Esophagus squamous epithelium (tissue), 5 donors: ENCODE data around the gene GALNT4. TPM values are rescaled to one million over a fixed set of nuclear protein-coding genes. Genes with fewer than 3 reads are reported as not detected.

Source experiments
- DNase-seq: peaks from one replicate; lab custom pipeline; 2025; lab: John Stamatoyannopoulos, UW
- H3K27ac ChIP-seq, 4 donors: fragments of 200-600 bp; sonication (generic); one replicate each; pipeline ENCODE4 v1.5.1; 2016 to 2019; ENCODE audit warnings: mild to moderate bottlenecking in 1 of 4
- H3K27me3 ChIP-seq, 4 donors: fragments of 200-600 bp; sonication (generic); 1 replicate in 3 of 4; 2 replicates in 1 of 4; pipeline versions ENCODE4 v1.5.1 to v1.6.0; 2017 to 2021; ENCODE audit warnings: antibody characterized with exemption in 1 of 4
- H3K36me3 ChIP-seq, 3 donors: fragments of 200-600 bp; sonication (generic); one replicate each; pipeline ENCODE4 v1.5.1; 2016 to 2019
- H3K4me1 ChIP-seq, 3 donors: fragments of 200-600 bp; sonication (generic); one replicate each; pipeline ENCODE4 v1.5.1; 2017 to 2019
- H3K4me3 ChIP-seq, 4 donors: fragments of 200-600 bp; sonication (generic); 1 replicate in 3 of 4; 2 replicates in 1 of 4; pipeline ENCODE4 v1.5.1; 2016 to 2019; ENCODE audit warnings: mild to moderate bottlenecking in 2 of 4, moderate library complexity in 1 of 4
- H3K9me3 ChIP-seq, 3 donors: fragments of 200-600 bp; sonication (generic); one replicate each; pipeline ENCODE4 v1.5.1; 2016 to 2019
- POLR2A ChIP-seq, 4 donors: fragments of 450-650 bp; IDR thresholded peaks; one replicate each; pipeline ENCODE4 v1.6.1; 2017; ENCODE audit warnings: antibody characterized with exemption in 4 of 4, mild to moderate bottlenecking in 4 of 4, moderate library complexity in 3 of 4
- WGBS, 2 donors: methylation state at CpG; one replicate each; pipeline ENCODE4 v1.1.5; 2018; 5-methylcytosine and 5-hydroxymethylcytosine counted together
- intact Hi-C: fragments of 100-400 bp; cut with DNase I; formaldehyde crosslinking; loops from one replicate; pipeline ENCODE4 v1.15.0; 2022
- total RNA-seq, 4 donors: library from RNA; depleted of rRNA; stranded (reverse); fragments of >200 nt; gene quantifications; one replicate each; pipeline ENCODE4 v1.1.0, GENCODE V29; 2016
- TF ChIP-seq, protein P1 (sequence below), 6 experiments: fragments of 450-650 bp in 4 of 6; fragments of 200-600 bp in 2 of 6; sonication (generic) in 2 of 6; IDR thresholded peaks; one replicate each; pipeline ENCODE4 v1.5.1; 2016 to 2019; ENCODE audit warnings: antibody characterized with exemption in 6 of 6, mild to moderate bottlenecking in 4 of 6, moderate library complexity in 4 of 6
- donor health status: DM: yes; HTN: yes; CAD: no.

The GALNT4 gene
- total RNA-seq, 4 donors from 2014 or later = 3.9 to 6.8 (median 5.4) TPM

GRCh38 chr12:89490922-89491321, 33.7 kb downstream of the GALNT4 start:
- intact Hi-C loops = no loop called here
- no peak overlapping the region for H3K27ac ChIP-seq
- peaks cover 0 to 48% (median 0%) of the 10 kb centered on the region in 3 donors for H3K36me3 ChIP-seq
- no peaks in the 10 kb centered on the region for H3K9me3 ChIP-seq
- H3K27me3 ChIP-seq = no peaks in the 10 kb centered on the region
- WGBS, 2 donors = 89 to 93% methylated on average over 1 of the region's 1 CpG
- H3K4me1 ChIP-seq = no peaks in the 10 kb centered on the region
- DNase-seq = no peak
- TF ChIP-seq, protein P1, sequence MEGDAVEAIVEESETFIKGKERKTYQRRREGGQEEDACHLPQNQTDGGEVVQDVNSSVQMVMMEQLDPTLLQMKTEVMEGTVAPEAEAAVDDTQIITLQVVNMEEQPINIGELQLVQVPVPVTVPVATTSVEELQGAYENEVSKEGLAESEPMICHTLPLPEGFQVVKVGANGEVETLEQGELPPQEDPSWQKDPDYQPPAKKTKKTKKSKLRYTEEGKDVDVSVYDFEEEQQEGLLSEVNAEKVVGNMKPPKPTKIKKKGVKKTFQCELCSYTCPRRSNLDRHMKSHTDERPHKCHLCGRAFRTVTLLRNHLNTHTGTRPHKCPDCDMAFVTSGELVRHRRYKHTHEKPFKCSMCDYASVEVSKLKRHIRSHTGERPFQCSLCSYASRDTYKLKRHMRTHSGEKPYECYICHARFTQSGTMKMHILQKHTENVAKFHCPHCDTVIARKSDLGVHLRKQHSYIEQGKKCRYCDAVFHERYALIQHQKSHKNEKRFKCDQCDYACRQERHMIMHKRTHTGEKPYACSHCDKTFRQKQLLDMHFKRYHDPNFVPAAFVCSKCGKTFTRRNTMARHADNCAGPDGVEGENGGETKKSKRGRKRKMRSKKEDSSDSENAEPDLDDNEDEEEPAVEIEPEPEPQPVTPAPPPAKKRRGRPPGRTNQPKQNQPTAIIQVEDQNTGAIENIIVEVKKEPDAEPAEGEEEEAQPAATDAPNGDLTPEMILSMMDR (IDR thresholded peaks at IDR 0.05) = no peak
- no peak for TF ChIP-seq POLR2A (IDR thresholded peaks at IDR 0.05)
- H3K4me3 ChIP-seq = no peak overlapping the region

DNA sequence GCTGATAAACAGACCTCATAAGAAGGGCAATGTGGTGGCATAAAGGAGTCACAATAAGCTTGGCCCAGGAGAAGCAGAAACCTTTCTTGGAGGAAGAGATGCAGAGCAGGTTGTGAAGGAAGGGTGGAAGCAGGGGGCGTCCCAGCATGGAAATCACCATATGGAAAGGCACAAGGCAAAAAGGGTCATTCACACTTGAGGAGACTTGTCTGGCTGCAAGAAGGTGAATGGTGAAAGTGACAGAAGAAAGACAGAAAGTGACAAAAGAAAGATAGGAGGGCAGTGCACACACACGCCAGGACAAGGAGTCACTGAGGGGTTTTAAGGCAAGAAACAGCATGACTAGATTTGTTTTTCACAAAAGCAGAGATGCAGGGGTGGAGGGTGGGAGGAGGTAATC, 38.3 kb downstream of the GALNT4 start:
- 89 to 94% methylated on average over 2 of the region's 2 CpGs for WGBS, 2 donors
- Histone ChIP-seq H3K9me3 (no peaks in the 10 kb centered on the region), H3K4me1 (no peaks in the 10 kb centered on the region), H3K27me3 (no peaks in the 10 kb centered on the region), H3K27ac (no peak overlapping the region), H3K36me3 (peaks cover 0 to 43% (median 0%) of the 10 kb centered on the region in 3 donors), H3K4me3 (no peak overlapping the region)
- DNase-seq = no peak
- no peak for TF ChIP-seq POLR2A (IDR thresholded peaks at IDR 0.05)
- TF ChIP-seq, protein P1 (IDR thresholded peaks at IDR 0.05) = no peak
- intact Hi-C loops = no loop called here

DNA sequence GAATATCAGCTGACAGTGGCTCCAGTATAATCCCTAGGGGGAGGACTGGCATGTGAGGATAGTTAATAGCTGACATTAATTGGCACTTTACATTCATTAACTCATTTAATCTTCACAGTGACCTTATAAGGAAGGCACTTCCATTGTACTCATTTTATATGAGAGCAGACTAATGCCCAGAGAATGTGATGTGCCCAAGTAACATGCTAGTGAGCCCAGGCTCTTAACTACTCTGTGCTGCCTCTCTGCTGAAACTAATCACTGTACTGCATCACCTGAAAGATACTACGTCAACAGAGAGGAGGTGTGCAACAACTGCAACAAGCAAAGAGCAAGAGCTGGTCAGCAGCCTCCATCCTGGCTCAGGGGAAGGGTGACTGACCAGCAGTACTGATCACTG, 40.1 kb downstream of the GALNT4 start:
- Histone ChIP-seq H3K27ac (no peak overlapping the region), H3K9me3 (no peaks in the 10 kb centered on the region), H3K27me3 (no peaks in the 10 kb centered on the region), H3K36me3 (peaks cover 0 to 26% (median 0%) of the 10 kb centered on the region in 3 donors), H3K4me3 (no peak overlapping the region), H3K4me1 (no peaks in the 10 kb centered on the region)
- intact Hi-C loops = no loop called here
- 78 to 100% methylated on average over 1 of the region's 1 CpG for WGBS, 2 donors
- no peak for DNase-seq
- TF ChIP-seq POLR2A (IDR thresholded peaks at IDR 0.05) = no peak
- TF ChIP-seq, protein P1 (IDR thresholded peaks at IDR 0.05) = no peak

GRCh38 chr12:89481213-89481914, 43.2 kb downstream of the GALNT4 start:
- Histone ChIP-seq H3K27ac (no peak overlapping the region), H3K4me3 (no peak overlapping the region), H3K9me3 (no peaks in the 10 kb centered on the region), H3K27me3 (no peaks in the 10 kb centered on the region), H3K36me3 (no peaks in the 10 kb centered on the region), H3K4me1 (peaks cover 0 to 3% (median 0%) of the 10 kb centered on the region in 3 donors)
- intact Hi-C loops = no loop called here
- no peak for DNase-seq
- WGBS, 2 donors = 80 to 85% methylated on average over 2 of the region's 2 CpGs
- TF ChIP-seq POLR2A (IDR thresholded peaks at IDR 0.05) = no peak
- TF ChIP-seq, protein P1 (IDR thresholded peaks at IDR 0.05) = no peak

GRCh38 chr12:89479982-89480381, 44.6 kb downstream of the GALNT4 start:
- H3K4me1 ChIP-seq = peaks cover 0 to 3% (median 0%) of the 10 kb centered on the region in 3 donors
- WGBS, 2 donors = 60 to 68% methylated on average over 3 of the region's 3 CpGs
- no peaks in the 10 kb centered on the region for H3K36me3 ChIP-seq
- H3K4me3 ChIP-seq = no peak overlapping the region
- no peak for DNase-seq
- no peak overlapping the region for H3K27ac ChIP-seq
- intact Hi-C loops = no loop called here
- no peaks in the 10 kb centered on the region for H3K9me3 ChIP-seq
- TF ChIP-seq, protein P1 (IDR thresholded peaks at IDR 0.05) = no peak
- TF ChIP-seq POLR2A (IDR thresholded peaks at IDR 0.05) = no peak
- H3K27me3 ChIP-seq = no peaks in the 10 kb centered on the region
